ENCODE data around the gene PRPH2. TPM values are rescaled to one million over a fixed set of nuclear protein-coding genes. Genes with fewer than 3 reads are reported as not detected.
"Not testable (repeated sequence)": the region's sequence is repeated elsewhere in the genome, so short reads cannot be mapped to it uniquely, and the experiment has no call there.

Gene PRPH2
- total RNA-seq, 1 experiment from 2014 or later, result not detected

- in situ Hi-C loops (cut with HindIII; ENCODE audit: low pct_unique_long_range_greater_than_20kb, low sequenced_read_pairs), result no loop called here
- peak; percentile 38 for DNase-seq (ENCODE audit: low read depth)
Measured at GRCh38 chr6:42745083-42745639, 22.8 kb upstream of the PRPH2 start.

- DNase-seq (ENCODE audit: low read depth), result no peak
- in situ Hi-C loops (cut with HindIII; ENCODE audit: low pct_unique_long_range_greater_than_20kb, low sequenced_read_pairs), result no loop called here
Measured at GRCh38 chr6:42744351-42744893, 22.0 kb upstream of the PRPH2 start.

- DNase-seq (ENCODE audit: low read depth), result peak; percentile 57
- in situ Hi-C loops (cut with HindIII; ENCODE audit: low pct_unique_long_range_greater_than_20kb, low sequenced_read_pairs), result no loop called here
Measured at GRCh38 chr6:42742116-42742894, 19.9 kb upstream of the PRPH2 start.

- in situ Hi-C loops (cut with HindIII; ENCODE audit: low pct_unique_long_range_greater_than_20kb, low sequenced_read_pairs), result no loop called here
- DNase-seq (ENCODE audit: low read depth), result no peak
Measured at GRCh38 chr6:42740725-42741124, 18.3 kb upstream of the PRPH2 start.

- DNase-seq (ENCODE audit: low read depth), result peak; percentile 48
- in situ Hi-C loops (cut with HindIII; ENCODE audit: low pct_unique_long_range_greater_than_20kb, low sequenced_read_pairs), result no loop called here
Measured at GRCh38 chr6:42735976-42736375, 13.6 kb upstream of the PRPH2 start.

GRCh38 chr6:42733867-42734481 lies 11.6 kb upstream of the PRPH2 start:
- peak; percentile 89 for DNase-seq (ENCODE audit: low read depth)
- in situ Hi-C loops (cut with HindIII; ENCODE audit: low pct_unique_long_range_greater_than_20kb, low sequenced_read_pairs), result not testable (repeated sequence)

- no peak for DNase-seq (ENCODE audit: low read depth)
Measured at GRCh38 chr6:42729731-42730130, 7.3 kb upstream of the PRPH2 start.

GRCh38 chr6:42727627-42728026 lies 5.2 kb upstream of the PRPH2 start:
- in situ Hi-C loops (cut with HindIII; ENCODE audit: low pct_unique_long_range_greater_than_20kb, low sequenced_read_pairs), result no loop called here
- no peak for DNase-seq (ENCODE audit: low read depth)

More at GRCh38 chr6:42729731-42730130, 7.3 kb upstream of the PRPH2 start:
- in situ Hi-C loops (cut with HindIII; ENCODE audit: low pct_unique_long_range_greater_than_20kb, low sequenced_read_pairs), result no loop called here

GRCh38 chr6:42727087-42727611 lies 4.8 kb upstream of the PRPH2 start:
- no peak for DNase-seq (ENCODE audit: low read depth)
- in situ Hi-C loops (cut with HindIII; ENCODE audit: low pct_unique_long_range_greater_than_20kb, low sequenced_read_pairs), result no loop called here

GRCh38 chr6:42726485-42727086 lies 4.2 kb upstream of the PRPH2 start:
- in situ Hi-C loops (cut with HindIII; ENCODE audit: low pct_unique_long_range_greater_than_20kb, low sequenced_read_pairs), result no loop called here
- DNase-seq (ENCODE audit: low read depth), result peak; percentile 74

- in situ Hi-C loops (cut with HindIII; ENCODE audit: low pct_unique_long_range_greater_than_20kb, low sequenced_read_pairs), result no loop called here
- DNase-seq (ENCODE audit: low read depth), result no peak
Measured at GRCh38 chr6:42726026-42726425, 3.6 kb upstream of the PRPH2 start.

GRCh38 chr6:42724825-42725224 lies 2.4 kb upstream of the PRPH2 start:
- in situ Hi-C loops (cut with HindIII; ENCODE audit: low pct_unique_long_range_greater_than_20kb, low sequenced_read_pairs), result no loop called here
- no peak for DNase-seq (ENCODE audit: low read depth)

GRCh38 chr6:42720739-42721138 lies 1.7 kb downstream of the PRPH2 start:
- DNase-seq (ENCODE audit: low read depth), result peak; percentile 61

GRCh38 chr6:42715871-42716270 lies 6.5 kb downstream of the PRPH2 start:
- DNase-seq (ENCODE audit: low read depth), result no peak
- in situ Hi-C loops (cut with HindIII; ENCODE audit: low pct_unique_long_range_greater_than_20kb, low sequenced_read_pairs), result no loop called here

More at GRCh38 chr6:42720739-42721138, 1.7 kb downstream of the PRPH2 start:
- in situ Hi-C loops (cut with HindIII; ENCODE audit: low pct_unique_long_range_greater_than_20kb, low sequenced_read_pairs), result no loop called here

GRCh38 chr6:42714098-42714761 lies 8.2 kb downstream of the PRPH2 start:
- no peak for DNase-seq (ENCODE audit: low read depth)

GRCh38 chr6:42711930-42712329 lies 10.5 kb downstream of the PRPH2 start:
- no peak for DNase-seq (ENCODE audit: low read depth)

More at GRCh38 chr6:42714098-42714761, 8.2 kb downstream of the PRPH2 start:
- in situ Hi-C loops (cut with HindIII; ENCODE audit: low pct_unique_long_range_greater_than_20kb, low sequenced_read_pairs), result no loop called here

GRCh38 chr6:42710316-42710715 lies 12.1 kb downstream of the PRPH2 start:
- in situ Hi-C loops (cut with HindIII; ENCODE audit: low pct_unique_long_range_greater_than_20kb, low sequenced_read_pairs), result no loop called here
- DNase-seq (ENCODE audit: low read depth), result no peak

More at GRCh38 chr6:42711930-42712329, 10.5 kb downstream of the PRPH2 start:
- in situ Hi-C loops (cut with HindIII; ENCODE audit: low pct_unique_long_range_greater_than_20kb, low sequenced_read_pairs), result no loop called here

GRCh38 chr6:42709871-42710270 lies 12.5 kb downstream of the PRPH2 start:
- DNase-seq (ENCODE audit: low read depth), result no peak
- in situ Hi-C loops (cut with HindIII; ENCODE audit: low pct_unique_long_range_greater_than_20kb, low sequenced_read_pairs), result no loop called here
